ENCODE results near the gene AKAP17A. TPM values are rescaled to one million over a fixed set of nuclear protein-coding genes. Genes with fewer than 3 reads are reported as not detected.
"Not testable (repeated sequence)": the region's sequence is repeated elsewhere in the genome, so short reads cannot be mapped to it uniquely, and the experiment has no call there.

The AKAP17A gene
- polyA plus RNA-seq (2012; ENCODE audit: low read depth, missing spikeins), result 43.9 TPM

- DNase-seq (ENCODE audit: insufficient read length, low spot score) (peak; percentile 95), FAIRE-seq (peak; percentile 97)
- no peak; the same call in 1 of the 2 replicates for TF ChIP-seq POU2F2 (IDR thresholded peaks at IDR 0.05; ENCODE audit: low read depth, low read length)
- TF ChIP-seq POLR2A (IDR thresholded peaks at IDR 0.05; ENCODE audit: low read depth, low read length), result 0 out of 2 replicates have a peak, but pooled peaks have one; percentile 50
- 0 out of 2 replicates have a peak, but pooled peaks have one; percentile 12 for TF ChIP-seq SPI1 (IDR thresholded peaks at IDR 0.05; ENCODE audit: low read depth, low read length)
- TF ChIP-seq TAF1 (IDR thresholded peaks at IDR 0.05; ENCODE audit: low read depth, low read length), result peak; percentile 71
Measured at GRCh38 chrX:1591102-1591862, at the start of gene AKAP17A. Gene AKAP17A (plus strand): TSS chrX:1591604. CDS start chrX:1593463, 1,859 bp downstream.

GRCh38 chrX:1542994-1543725 lies 48.2 kb upstream of the AKAP17A start:
- TF ChIP-seq SPI1 (IDR thresholded peaks at IDR 0.05; ENCODE audit: low read depth, low read length) (no peak), PAX5 (IDR thresholded peaks at IDR 0.05; ENCODE audit: insufficient read depth, low read length, severe bottlenecking) (no peak), POU2F2 (IDR thresholded peaks at IDR 0.05; ENCODE audit: low read depth, low read length) (no peak), POLR2A (IDR thresholded peaks at IDR 0.05; ENCODE audit: low read depth, low read length) (no peak), TAF1 (IDR thresholded peaks at IDR 0.05; ENCODE audit: low read depth, low read length) (no peak), POLR2AphosphoS5 (IDR thresholded peaks at IDR 0.05; ENCODE audit: low read depth, low read length) (no peak)
- no peak for FAIRE-seq
- no peak for DNase-seq (ENCODE audit: insufficient read length, low spot score)

GRCh38 chrX:1545776-1546408 lies 45.5 kb upstream of the AKAP17A start:
- no peak for DNase-seq (ENCODE audit: insufficient read length, low spot score)
- peak; percentile 61 for FAIRE-seq
- no peak for TF ChIP-seq POLR2A (IDR thresholded peaks at IDR 0.05; ENCODE audit: low read depth, low read length)
- TF ChIP-seq SPI1 (IDR thresholded peaks at IDR 0.05; ENCODE audit: low read depth, low read length), result no peak
- TF ChIP-seq PAX5 (IDR thresholded peaks at IDR 0.05; ENCODE audit: insufficient read depth, low read length, severe bottlenecking), result no peak
- TF ChIP-seq TAF1 (IDR thresholded peaks at IDR 0.05; ENCODE audit: low read depth, low read length), result no peak
- TF ChIP-seq POLR2AphosphoS5 (IDR thresholded peaks at IDR 0.05; ENCODE audit: low read depth, low read length), result no peak

GRCh38 chrX:1546691-1547251 lies 44.6 kb upstream of the AKAP17A start:
- peak; percentile 41 for FAIRE-seq
- DNase-seq (ENCODE audit: insufficient read length, low spot score), result no peak
- TF ChIP-seq SPI1 (IDR thresholded peaks at IDR 0.05; ENCODE audit: low read depth, low read length) (no peak), POLR2A (IDR thresholded peaks at IDR 0.05; ENCODE audit: low read depth, low read length) (no peak)

GRCh38 chrX:1551959-1552546 lies 39.4 kb upstream of the AKAP17A start:
- TF ChIP-seq POLR2AphosphoS5 (IDR thresholded peaks at IDR 0.05; ENCODE audit: low read depth, low read length) (no peak), TAF1 (IDR thresholded peaks at IDR 0.05; ENCODE audit: low read depth, low read length) (no peak), PAX5 (IDR thresholded peaks at IDR 0.05; ENCODE audit: insufficient read depth, low read length, severe bottlenecking) (no peak), POU2F2 (IDR thresholded peaks at IDR 0.05; ENCODE audit: low read depth, low read length) (no peak), SPI1 (IDR thresholded peaks at IDR 0.05; ENCODE audit: low read depth, low read length) (no peak), POLR2A (IDR thresholded peaks at IDR 0.05; ENCODE audit: low read depth, low read length) (no peak)
- no peak for FAIRE-seq

GRCh38 chrX:1554469-1555210 lies 36.8 kb upstream of the AKAP17A start:
- no peak for TF ChIP-seq SPI1 (IDR thresholded peaks at IDR 0.05; ENCODE audit: low read depth, low read length)
- no peak for TF ChIP-seq POU2F2 (IDR thresholded peaks at IDR 0.05; ENCODE audit: low read depth, low read length)
- no peak for TF ChIP-seq POLR2AphosphoS5 (IDR thresholded peaks at IDR 0.05; ENCODE audit: low read depth, low read length)
- TF ChIP-seq PAX5 (IDR thresholded peaks at IDR 0.05; ENCODE audit: insufficient read depth, low read length, severe bottlenecking), result no peak
- TF ChIP-seq TAF1 (IDR thresholded peaks at IDR 0.05; ENCODE audit: low read depth, low read length), result no peak
- TF ChIP-seq POLR2A (IDR thresholded peaks at IDR 0.05; ENCODE audit: low read depth, low read length), result no peak
- FAIRE-seq (peak; percentile 80), DNase-seq (ENCODE audit: insufficient read length, low spot score) (no peak)

More at GRCh38 chrX:1551959-1552546, 39.4 kb upstream of the AKAP17A start:
- DNase-seq (ENCODE audit: insufficient read length, low spot score), result no peak

- no peak for TF ChIP-seq TAF1 (IDR thresholded peaks at IDR 0.05; ENCODE audit: low read depth, low read length)
- no peak for TF ChIP-seq POU2F2 (IDR thresholded peaks at IDR 0.05; ENCODE audit: low read depth, low read length)
- TF ChIP-seq SPI1 (IDR thresholded peaks at IDR 0.05; ENCODE audit: low read depth, low read length), result no peak
- no peak for TF ChIP-seq POLR2A (IDR thresholded peaks at IDR 0.05; ENCODE audit: low read depth, low read length)
- TF ChIP-seq PAX5 (IDR thresholded peaks at IDR 0.05; ENCODE audit: insufficient read depth, low read length, severe bottlenecking), result no peak
- no peak for TF ChIP-seq POLR2AphosphoS5 (IDR thresholded peaks at IDR 0.05; ENCODE audit: low read depth, low read length)
- DNase-seq (ENCODE audit: insufficient read length, low spot score) (no peak), FAIRE-seq (no peak)
Measured at GRCh38 chrX:1555370-1555769, 36.0 kb upstream of the AKAP17A start.

- not testable (repeated sequence) for FAIRE-seq; DNase-seq (ENCODE audit: insufficient read length, low spot score)
Measured at GRCh38 chrX:1557442-1557841, 34.0 kb upstream of the AKAP17A start.

Data from GM12891 (cell line).